GM12878 (cell line): Measurements from ENCODE around the gene ARHGEF6.

Source experiments
- CHD2 ChIP-seq: IDR thresholded peaks from 2 replicates; pipeline ENCODE4 v1.6.1; 2011; ENCODE audit warnings: low read depth, low read length, improper control_type of control experiment, borderline replicate concordance
- CREB1 ChIP-seq: IDR thresholded peaks from 2 replicates; pipeline ENCODE4 v1.6.1; 2012; ENCODE audit warnings: low read depth, mild to moderate bottlenecking, inconsistent platforms
- CTCF ChIP-seq, 3 experiments: IDR thresholded peaks in 2 of 3; conservative IDR thresholded peaks in 1 of 3; 2 replicates each; pipeline ENCODE4 v1.5.1; 2011; ENCODE audit warnings: low read depth in 3 of 3, low read length in 3 of 3, mild to moderate bottlenecking in 3 of 3, control low read depth in 2 of 3, moderate library complexity in 2 of 3, inconsistent platforms in 1 of 3, mixed read lengths in 1 of 3; ENCODE audit not compliant: control insufficient read depth in 2 of 3, insufficient read depth in 1 of 3; ENCODE audit errors: extremely low read depth in 1 of 3
- RB1 ChIP-seq: fragments of 450-650 bp; formaldehyde crosslinking; IDR thresholded peaks from 2 replicates; pipeline ENCODE4 v1.6.1; 2017; ENCODE audit warnings: mild to moderate bottlenecking, borderline replicate concordance
- SP1 ChIP-seq: IDR thresholded peaks from one replicate; pipeline ENCODE4 v1.6.1; 2011; ENCODE audit warnings: low read depth, low read length

- TF ChIP-seq CHD2 (no peak), CTCF (IDR thresholded peaks at IDR 0.05 in 2 of 3, conservative IDR thresholded peaks at IDR 0.05 in 1 of 3; ENCODE audit: control insufficient read depth in 2 of 3, extremely low read depth in 1 of 3, insufficient read depth in 1 of 3, low read depth in 3 of 3, low read length in 3 of 3) (no peak), CREB1 (no peak), RB1 (no peak), SP1 (no peak)
Observed at GRCh38 chrX:136814847-136815750, 34.4 kb upstream of the ARHGEF6 start.
